A549 (cell line): ENCODE results near the gene ATP11A. TPM values are rescaled to one million over a fixed set of nuclear protein-coding genes. Genes with fewer than 3 reads are reported as not detected.

ENCODE experiments used
- ATAC-seq, 2 experiments: fragments of 200-7000 bp in 1 of 2; fragments of >200 bp in 1 of 2; cut with Nextera tagmentation in 1 of 2; cut with Tn5 transposase in 1 of 2; 3 replicates each; pipeline versions ENCODE4 v1.8.0 to v1.9.1; 2018 to 2020; ENCODE audit warnings: mild to moderate bottlenecking in 1 of 2, moderate library complexity in 1 of 2
- CTCF ChIA-PET: fragments of 300-600 bp; sonication (Branson Sonifier 250); formaldehyde crosslinking; extraction: SDS; loops from one replicate; lab custom pipeline; 2021; ENCODE audit warnings: antibody characterized with exemption, inconsistent platforms; lab: Yijun Ruan, JAX
- POLR2A ChIA-PET: fragments of 350-600 bp; formaldehyde crosslinking; extraction: SDS; loops from one replicate; lab custom pipeline; 2021; ENCODE audit warnings: antibody characterized with exemption, inconsistent platforms; lab: Yijun Ruan, JAX
- DNase-seq, 2 experiments: peaks; one replicate each; pipeline versions ENCODE4 v3.0.0 to v3.0.0-alpha.2; 2011 to 2016; ENCODE audit warnings: low read depth in 1 of 2, low spot score in 1 of 2
- FAIRE-seq: peaks from 2 replicates; lab custom pipeline; 2011; peaks lifted over from hg19 to GRCh38; lab: Jason Lieb, UNC
- H3K27ac ChIP-seq, 2 experiments: fragments of >200 bp; sonication (Bioruptor Twin); formaldehyde crosslinking; 3 replicates each; pipeline ENCODE4 v1.5.1; 2016 to 2017
- H3K4me1 ChIP-seq: fragments of >200 bp; sonication (Bioruptor Twin); formaldehyde crosslinking; 3 replicates; pipeline ENCODE4 v1.6.1; 2016
- H3K4me2 ChIP-seq: fragments of >200 bp; sonication (Bioruptor Twin); formaldehyde crosslinking; 3 replicates; pipeline ENCODE4 v1.6.1; 2016
- H3K4me3 ChIP-seq: fragments of >200 bp; sonication (Bioruptor Twin); formaldehyde crosslinking; 3 replicates; pipeline ENCODE4 v1.5.1; 2016
- H3K9me3 ChIP-seq: fragments of >200 bp; sonication (Bioruptor Twin); formaldehyde crosslinking; 3 replicates; pipeline ENCODE4 v1.6.1; 2016
- BCL3 ChIP-seq: fragments of >200 bp; sonication (Bioruptor Twin); formaldehyde crosslinking; IDR thresholded peaks from 3 replicates; pipeline ENCODE4 v1.6.1; 2016
- BHLHE40 ChIP-seq: IDR thresholded peaks from 2 replicates; pipeline ENCODE4 v1.6.1; 2012; ENCODE audit warnings: low read depth, low read length, inconsistent platforms
- CEBPB ChIP-seq, 2 experiments: fragments of >200 bp in 1 of 2; sonication (Bioruptor Twin) in 1 of 2; formaldehyde crosslinking in 1 of 2; IDR thresholded peaks; 2 replicates each; pipeline ENCODE4 v1.6.1; 2012 to 2016
- CHD4 ChIP-seq: fragments of 200-600 bp; sonication (generic); IDR thresholded peaks from 2 replicates; pipeline ENCODE4 v1.6.1; 2016; ENCODE audit warnings: antibody characterized with exemption, mild to moderate bottlenecking, borderline replicate concordance
- EHMT2 ChIP-seq: fragments of 200-600 bp; sonication (generic); IDR thresholded peaks from 2 replicates; pipeline ENCODE4 v1.6.1; 2016; ENCODE audit warnings: antibody characterized with exemption, low read depth, mild to moderate bottlenecking, moderate library complexity
- HEYL ChIP-seq: fragments of 250-450 bp; sonication (Bioruptor Pico); IDR thresholded peaks from 2 replicates; pipeline ENCODE4 v1.8.0; 2021; ENCODE audit warnings: mild to moderate bottlenecking, moderate library complexity
- HOXB13 ChIP-seq: fragments of 250-450 bp; sonication (Bioruptor Pico); IDR thresholded peaks from 2 replicates; pipeline ENCODE4 v1.5.0; 2020; ENCODE audit warnings: low read depth, mild to moderate bottlenecking, moderate library complexity
- HOXB5 ChIP-seq: fragments of 250-450 bp; sonication (Bioruptor Pico); IDR thresholded peaks from 2 replicates; pipeline ENCODE4 v1.5.0; 2020; ENCODE audit warnings: mild to moderate bottlenecking, moderate library complexity
- KDM1A ChIP-seq: fragments of 200-600 bp; sonication (generic); IDR thresholded peaks from 2 replicates; pipeline ENCODE4 v1.6.1; 2016; ENCODE audit warnings: low read depth, mild to moderate bottlenecking
- MAZ ChIP-seq: fragments of 150-350 bp; IDR thresholded peaks from 2 replicates; pipeline ENCODE4 v1.6.1; 2014; ENCODE audit warnings: antibody characterized with exemption, low read depth, low read length, borderline replicate concordance
- NR3C1 ChIP-seq: fragments of >200 bp; sonication (Bioruptor Twin); formaldehyde crosslinking; IDR thresholded peaks from 3 replicates; pipeline ENCODE4 v1.6.1; 2017
- PBX3 ChIP-seq: IDR thresholded peaks from 2 replicates; pipeline ENCODE4 v1.6.1; 2012
- POLR2A ChIP-seq: IDR thresholded peaks from 2 replicates; pipeline ENCODE4 v1.6.1; 2012; ENCODE audit warnings: mild to moderate bottlenecking, low read length
- RAD21 ChIP-seq, 2 experiments: fragments of >200 bp in 1 of 2; sonication (Bioruptor Twin) in 1 of 2; formaldehyde crosslinking in 1 of 2; IDR thresholded peaks in 1 of 2; conservative IDR thresholded peaks in 1 of 2; 2 replicates in 1 of 2; 3 replicates in 1 of 2; pipeline ENCODE4 v1.6.1; 2012 to 2018; ENCODE audit warnings: inconsistent platforms in 1 of 2
- RARB ChIP-seq: fragments of 250-450 bp; sonication (Bioruptor Pico); IDR thresholded peaks from 2 replicates; pipeline ENCODE4 v1.8.0; 2021; ENCODE audit warnings: mild to moderate bottlenecking, moderate library complexity
- REST ChIP-seq: fragments of 200-600 bp; sonication (generic); IDR thresholded peaks from 2 replicates; pipeline ENCODE4 v1.6.1; 2016; ENCODE audit warnings: antibody characterized with exemption, mild to moderate bottlenecking, moderate library complexity
- RNF2 ChIP-seq: fragments of 200-600 bp; sonication (generic); IDR thresholded peaks from 2 replicates; pipeline ENCODE4 v1.6.1; 2016; ENCODE audit warnings: low read depth, mild to moderate bottlenecking, antibody characterized with exemption, moderate library complexity, borderline replicate concordance
- ZC3H11A ChIP-seq: fragments of 450-650 bp; IDR thresholded peaks from 2 replicates; pipeline ENCODE4 v1.6.1; 2014; ENCODE audit warnings: antibody characterized with exemption, mild to moderate bottlenecking
- ZFP36 ChIP-seq: fragments of 450-650 bp; IDR thresholded peaks from 2 replicates; pipeline ENCODE4 v1.6.1; 2014; ENCODE audit warnings: borderline replicate concordance; ENCODE audit not compliant: partially characterized antibody
- WGBS: methylation state at CpG from one replicate; pipeline ENCODE4 v1.1.6; 2017; ENCODE audit errors: missing lambda C conversion rate; 5-methylcytosine and 5-hydroxymethylcytosine counted together
- polyA plus RNA-seq, 4 experiments: library from polyadenylated mRNA; depleted of rRNA in 3 of 4; stranded (reverse); fragments of >200 nt; fragmentation: RNase III in 1 of 4; extraction: RNeasy Plus Mini Kit Qiagen cat#74134 plus additional on column Dnase treatment in 1 of 4; gene quantifications; 2 replicates in 3 of 4; 3 replicates in 1 of 4; pipeline ENCODE4 v1.2.3, GENCODE V29; 2011 to 2017

Gene ATP11A
- polyA plus RNA-seq, 2 of the 4 experiments (the other 2 are of a cell fraction) = 4.1 to 8.0 TPM

- no peak for TF ChIP-seq ZC3H11A
- no peak for TF ChIP-seq REST
- no peak for TF ChIP-seq HOXB5 (CRISPR knock-in tag)
- no peak for TF ChIP-seq POLR2A
- no peak for TF ChIP-seq ZFP36
- TF ChIP-seq MAZ = no peak
- no peak for TF ChIP-seq BCL3
- no peak for TF ChIP-seq KDM1A
- TF ChIP-seq RAD21 (conservative IDR thresholded peaks at IDR 0.05 in 1 of 2, IDR thresholded peaks at IDR 0.05 in 1 of 2) = no peak
- TF ChIP-seq EHMT2 = no peak
- TF ChIP-seq RNF2 = no peak
- no peak for TF ChIP-seq HEYL
- TF ChIP-seq BHLHE40 = no peak
- TF ChIP-seq NR3C1 = no peak
- TF ChIP-seq CEBPB (IDR thresholded peaks at IDR 0.05) = no peak
- no peak for TF ChIP-seq RARB (CRISPR knock-in tag)
- no peak for TF ChIP-seq CHD4
- TF ChIP-seq HOXB13 (CRISPR knock-in tag) = no peak
- TF ChIP-seq, all 56 proteins: peak for 0
- no peak for DNase-seq
- no peak for FAIRE-seq
- no peak overlapping the region for H3K4me3 ChIP-seq
- CTCF ChIA-PET = no interaction called here
- POLR2A ChIA-PET = no interaction called here
- WGBS = 81% methylated on average over 9 of the region's 9 CpGs
- H3K4me1 ChIP-seq = no peaks in the 10 kb centered on the region
- H3K27ac ChIP-seq = no peak overlapping the region
- no peaks in the 10 kb centered on the region for H3K9me3 ChIP-seq
- ATAC-seq = no peak
- no peak overlapping the region for H3K4me2 ChIP-seq
Measured at GRCh38 chr13:112776354-112776753, 86.5 kb downstream of the ATP11A start.

GRCh38 chr13:112776971-112777370 is 87.1 kb downstream of the ATP11A start:
- 93% methylated on average over 11 of the region's 11 CpGs for WGBS
- Histone ChIP-seq H3K4me2 (no peak overlapping the region), H3K4me3 (no peak overlapping the region), H3K27ac (no peak overlapping the region), H3K9me3 (no peaks in the 10 kb centered on the region), H3K4me1 (no peaks in the 10 kb centered on the region)
- ChIA-PET POLR2A (no interaction called here), CTCF (no interaction called here)
- FAIRE-seq = no peak
- ATAC-seq = no peak
- no peak for DNase-seq
- TF ChIP-seq PBX3 = no peak
